ENCODE results near the gene INSR.

The INSR gene

GRCh38 chr19:7188698-7189629 lies 105.2 kb downstream of the INSR start:
- Histone ChIP-seq H2AFZ (ENCODE audit: low read depth, low read length) (no peak overlapping the region), H3K36me3 (ENCODE audit: insufficient read depth, low read length) (peaks cover 4% of the 10 kb centered on the region; the same call in 1 of the 2 replicates), H3K4me2 (ENCODE audit: insufficient read depth, low read length) (no peak overlapping the region), H4K20me1 (ENCODE audit: insufficient read depth, low read length) (peaks cover 3% of the 10 kb centered on the region), H3K9ac (ENCODE audit: low read depth, low read length) (no peak overlapping the region), H3K9me3 (ENCODE audit: insufficient read depth, low read length, severe bottlenecking) (no peaks in the 10 kb centered on the region), H3K4me3 (ENCODE audit: low read depth in 1 of 2, low read length in 2 of 2) (no peak overlapping the region), H3K27me3 (ENCODE audit: insufficient read depth, low read length, poor library complexity) (no peaks in the 10 kb centered on the region), H3K79me2 (ENCODE audit: insufficient read depth, low read length) (no peaks in the 10 kb centered on the region), H3K4me1 (ENCODE audit: insufficient read depth, low read length) (peaks cover 18% of the 10 kb centered on the region), H3K27ac (ENCODE audit: low read length) (no peak overlapping the region)
- DNase-seq (no peak), ATAC-seq (ENCODE audit: insufficient read depth, low read depth) (no peak)
- no peak for TF ChIP-seq EZH2 (IDR thresholded peaks at IDR 0.05; ENCODE audit: borderline replicate concordance, low read depth, low read length, severe bottlenecking)
- TF ChIP-seq, protein P1, sequence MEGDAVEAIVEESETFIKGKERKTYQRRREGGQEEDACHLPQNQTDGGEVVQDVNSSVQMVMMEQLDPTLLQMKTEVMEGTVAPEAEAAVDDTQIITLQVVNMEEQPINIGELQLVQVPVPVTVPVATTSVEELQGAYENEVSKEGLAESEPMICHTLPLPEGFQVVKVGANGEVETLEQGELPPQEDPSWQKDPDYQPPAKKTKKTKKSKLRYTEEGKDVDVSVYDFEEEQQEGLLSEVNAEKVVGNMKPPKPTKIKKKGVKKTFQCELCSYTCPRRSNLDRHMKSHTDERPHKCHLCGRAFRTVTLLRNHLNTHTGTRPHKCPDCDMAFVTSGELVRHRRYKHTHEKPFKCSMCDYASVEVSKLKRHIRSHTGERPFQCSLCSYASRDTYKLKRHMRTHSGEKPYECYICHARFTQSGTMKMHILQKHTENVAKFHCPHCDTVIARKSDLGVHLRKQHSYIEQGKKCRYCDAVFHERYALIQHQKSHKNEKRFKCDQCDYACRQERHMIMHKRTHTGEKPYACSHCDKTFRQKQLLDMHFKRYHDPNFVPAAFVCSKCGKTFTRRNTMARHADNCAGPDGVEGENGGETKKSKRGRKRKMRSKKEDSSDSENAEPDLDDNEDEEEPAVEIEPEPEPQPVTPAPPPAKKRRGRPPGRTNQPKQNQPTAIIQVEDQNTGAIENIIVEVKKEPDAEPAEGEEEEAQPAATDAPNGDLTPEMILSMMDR (IDR thresholded peaks at IDR 0.05; ENCODE audit: borderline replicate concordance, extremely low read depth, low read length, poor library complexity, severe bottlenecking) = no peak

DNA sequence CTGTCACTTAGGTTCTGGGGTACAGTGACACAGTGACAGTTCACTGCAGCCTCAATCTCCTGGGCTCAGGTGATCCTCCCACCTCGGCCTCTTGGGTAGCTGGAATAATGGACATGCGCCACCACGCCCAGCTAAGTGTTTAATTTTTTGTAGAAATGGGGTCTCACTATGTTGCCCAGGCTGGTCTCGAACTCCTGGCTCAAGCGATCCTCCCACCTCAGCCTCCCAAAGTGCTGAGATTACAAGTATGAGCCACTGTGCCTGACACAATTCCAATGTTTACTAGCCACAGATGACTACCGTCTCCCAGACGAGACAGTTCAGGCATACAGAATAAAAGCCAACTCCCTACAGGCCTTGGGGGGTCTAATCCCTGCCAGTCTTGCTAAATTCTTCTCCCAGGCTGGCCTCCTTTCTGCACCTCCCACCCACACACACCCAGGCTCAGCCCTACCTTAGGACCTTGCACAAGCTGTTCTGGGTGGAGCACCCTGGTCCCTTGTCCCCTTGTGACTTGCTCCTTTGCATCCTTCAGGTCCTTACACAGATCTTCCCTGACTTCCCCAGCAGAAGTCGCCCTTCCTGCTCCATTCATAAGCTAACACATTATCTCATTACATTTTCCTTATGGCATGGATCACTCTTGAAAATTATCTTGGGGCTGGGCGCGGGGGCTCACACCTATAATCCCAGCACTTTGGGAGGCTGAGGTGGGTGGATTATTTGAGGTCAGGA lies 106.4 kb downstream of the INSR start:
- H3K4me1 ChIP-seq (ENCODE audit: insufficient read depth, low read length) = peaks cover 16% of the 10 kb centered on the region
- no peak for ATAC-seq (ENCODE audit: insufficient read depth, low read depth)

DNA sequence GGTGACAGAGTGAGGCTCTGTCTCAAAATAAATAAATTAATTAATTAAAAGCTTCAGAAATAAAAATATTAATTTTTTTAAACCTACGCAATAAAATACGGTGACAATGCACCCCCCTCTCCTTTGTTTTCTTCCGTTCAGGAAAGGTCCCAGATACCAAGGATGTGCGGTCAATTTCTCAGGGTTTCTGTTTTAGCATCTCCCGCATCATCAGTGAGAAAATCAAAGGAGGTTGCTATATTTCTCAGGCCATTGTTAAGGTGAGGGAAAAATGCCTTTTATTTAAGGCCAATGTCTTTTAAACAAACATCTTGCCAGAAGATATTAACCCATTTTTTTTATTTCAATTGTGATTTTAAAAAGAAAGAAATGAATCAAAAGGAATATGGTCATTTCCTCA lies 111.7 kb downstream of the INSR start:
- Histone ChIP-seq H2AFZ (ENCODE audit: low read depth, low read length) (no peak overlapping the region), H3K4me2 (ENCODE audit: insufficient read depth, low read length) (no peak overlapping the region), H3K27ac (ENCODE audit: low read length) (no peak overlapping the region), H3K27me3 (ENCODE audit: insufficient read depth, low read length, poor library complexity) (no peaks in the 10 kb centered on the region), H3K9me3 (ENCODE audit: insufficient read depth, low read length, severe bottlenecking) (no peaks in the 10 kb centered on the region), H3K4me3 (ENCODE audit: low read depth in 1 of 2, low read length in 2 of 2) (no peak overlapping the region), H4K20me1 (ENCODE audit: insufficient read depth, low read length) (no peaks in the 10 kb centered on the region; the same call in 1 of the 2 replicates), H3K9ac (ENCODE audit: low read depth, low read length) (no peak overlapping the region), H3K4me1 (ENCODE audit: insufficient read depth, low read length) (no peaks in the 10 kb centered on the region), H3K79me2 (ENCODE audit: insufficient read depth, low read length) (no peaks in the 10 kb centered on the region), H3K36me3 (ENCODE audit: insufficient read depth, low read length) (peaks cover 11% of the 10 kb centered on the region)
- TF ChIP-seq EZH2 (IDR thresholded peaks at IDR 0.05; ENCODE audit: borderline replicate concordance, low read depth, low read length, severe bottlenecking) = no peak
- TF ChIP-seq, protein P1 (IDR thresholded peaks at IDR 0.05; ENCODE audit: borderline replicate concordance, extremely low read depth, low read length, poor library complexity, severe bottlenecking) = no peak
- ATAC-seq (ENCODE audit: insufficient read depth, low read depth) (no peak), DNase-seq (no peak)

More for the DNA sequence above, 106.4 kb downstream of the INSR start:
- Histone ChIP-seq H3K79me2 (ENCODE audit: insufficient read depth, low read length) (no peaks in the 10 kb centered on the region), H4K20me1 (ENCODE audit: insufficient read depth, low read length) (peaks cover 3% of the 10 kb centered on the region), H3K36me3 (ENCODE audit: insufficient read depth, low read length) (peaks cover 11% of the 10 kb centered on the region), H3K4me2 (ENCODE audit: insufficient read depth, low read length) (no peak overlapping the region), H3K9me3 (ENCODE audit: insufficient read depth, low read length, severe bottlenecking) (no peaks in the 10 kb centered on the region), H3K9ac (ENCODE audit: low read depth, low read length) (no peak overlapping the region), H3K27me3 (ENCODE audit: insufficient read depth, low read length, poor library complexity) (no peaks in the 10 kb centered on the region), H2AFZ (ENCODE audit: low read depth, low read length) (no peak overlapping the region), H3K27ac (ENCODE audit: low read length) (no peak overlapping the region), H3K4me3 (ENCODE audit: low read depth in 1 of 2, low read length in 2 of 2) (no peak overlapping the region)
- DNase-seq = no peak
- TF ChIP-seq, protein P1 (IDR thresholded peaks at IDR 0.05; ENCODE audit: borderline replicate concordance, extremely low read depth, low read length, poor library complexity, severe bottlenecking) = no peak
- TF ChIP-seq EZH2 (IDR thresholded peaks at IDR 0.05; ENCODE audit: borderline replicate concordance, low read depth, low read length, severe bottlenecking) = no peak

All from DND-41 (cell line).